Tibial nerve (tissue), 4 donors: ENCODE measurements around the gene TERT. TPM values are rescaled to one million over a fixed set of nuclear protein-coding genes. Genes with fewer than 3 reads are reported as not detected.
A peak's percentile ranks its signal among the peaks of the same experiment; 100 is the strongest.
"Not testable (repeated sequence)": the region's sequence is repeated elsewhere in the genome, so short reads cannot be mapped to it uniquely, and the experiment has no call there.

Experiments used
- DNase-seq, 2 donors: peaks; one replicate each; pipeline ENCODE4 v3.0.0-alpha.2; 2019; ENCODE audit warnings: low spot score in 2 of 2
- H3K27ac ChIP-seq, 4 donors: fragments of 200-600 bp; sonication (generic) in 3 of 4; one replicate each; pipeline ENCODE4 v1.5.1; 2017 to 2019; ENCODE audit warnings: mild to moderate bottlenecking in 1 of 4
- H3K27me3 ChIP-seq, 2 donors: fragments of 200-600 bp; sonication (generic) in 1 of 2; one replicate each; pipeline versions ENCODE4 v1.5.1 to v1.6.0; 2017 to 2019
- H3K36me3 ChIP-seq, 3 donors: fragments of 200-600 bp; sonication (generic); one replicate each; pipeline ENCODE4 v1.5.1; 2018 to 2019
- H3K4me1 ChIP-seq, 4 donors: fragments of 200-600 bp; sonication (generic) in 3 of 4; one replicate each; pipeline ENCODE4 v1.5.1; 2017 to 2019
- H3K4me3 ChIP-seq, 4 donors: fragments of 200-600 bp; sonication (generic) in 3 of 4; one replicate each; pipeline ENCODE4 v1.5.1; 2017 to 2019; ENCODE audit warnings: mild to moderate bottlenecking in 1 of 4, moderate library complexity in 1 of 4
- H3K9me3 ChIP-seq, 4 donors: fragments of 200-600 bp; sonication (generic) in 3 of 4; one replicate each; pipeline ENCODE4 v1.5.1; 2017 to 2019
- CTCF ChIP-seq, 5 experiments: fragments of 200-600 bp in 3 of 5; fragments of 450-650 bp in 2 of 5; sonication (generic) in 3 of 5; IDR thresholded peaks; one replicate each; pipeline ENCODE4 v1.5.1; 2016 to 2019; ENCODE audit warnings: antibody characterized with exemption in 5 of 5, mild to moderate bottlenecking in 3 of 5, moderate library complexity in 2 of 5
- EP300 ChIP-seq, 2 donors: sonication (generic); formaldehyde crosslinking; IDR thresholded peaks; one replicate each; pipeline ENCODE4 v1.6.1; 2017; ENCODE audit warnings: antibody characterized with exemption in 2 of 2, mild to moderate bottlenecking in 1 of 2
- POLR2A ChIP-seq, 2 donors: fragments of 450-650 bp; IDR thresholded peaks; one replicate each; pipeline ENCODE4 v1.6.1; 2017; ENCODE audit warnings: antibody characterized with exemption in 2 of 2, mild to moderate bottlenecking in 2 of 2, moderate library complexity in 2 of 2
- WGBS, 2 donors: methylation state at CpG; one replicate each; pipeline ENCODE4 v1.1.5; 2018; 5-methylcytosine and 5-hydroxymethylcytosine counted together
- total RNA-seq, 4 donors: library from RNA; depleted of rRNA; stranded (reverse); fragments of >200 nt; gene quantifications; one replicate each; pipeline ENCODE4 v1.1.0, GENCODE V29; 2016

TERT gene
- total RNA-seq, 4 donors from 2014 or later: not detected

GRCh38 chr5:1333986-1334385, 39.1 kb upstream of the TERT start:
- Histone ChIP-seq H3K9me3 (no peaks in the 10 kb centered on the region), H3K27ac (no peak overlapping the region), H3K4me3 (no peak overlapping the region), H3K36me3 (peaks cover 6 to 95% (median 30%) of the 10 kb centered on the region in 3 donors), H3K27me3 (no peaks in the 10 kb centered on the region), H3K4me1 (peaks cover 0 to 17% (median 0%) of the 10 kb centered on the region in 4 donors)
- WGBS, 2 donors: 93 to 96% methylated on average over 10 to 14 of the region's 14 CpGs
- no peak for DNase-seq
- no peak for TF ChIP-seq EP300 (IDR thresholded peaks at IDR 0.05)
- no peak for TF ChIP-seq POLR2A (IDR thresholded peaks at IDR 0.05)
- TF ChIP-seq CTCF (IDR thresholded peaks at IDR 0.05): no peak

- 85 to 86% methylated on average over 5 of the region's 5 CpGs for WGBS, 2 donors
- H3K36me3 ChIP-seq: peaks cover 2 to 93% (median 30%) of the 10 kb centered on the region in 3 donors
Measured at GRCh38 chr5:1333286-1333685, 38.4 kb upstream of the TERT start.

GRCh38 chr5:1332461-1333001, 37.7 kb upstream of the TERT start:
- no peak overlapping the region for H3K27ac ChIP-seq
- H3K36me3 ChIP-seq: peaks cover 0 to 86% (median 27%) of the 10 kb centered on the region in 3 donors
- H3K4me3 ChIP-seq: no peak overlapping the region
- TF ChIP-seq CTCF (IDR thresholded peaks at IDR 0.05) (no peak), POLR2A (IDR thresholded peaks at IDR 0.05) (no peak), EP300 (IDR thresholded peaks at IDR 0.05) (no peak)
- no peaks in the 10 kb centered on the region for H3K9me3 ChIP-seq
- peaks cover 0 to 22% (median 0%) of the 10 kb centered on the region in 4 donors for H3K4me1 ChIP-seq
- WGBS, 2 donors: 74 to 76% methylated on average over 11 of the region's 11 CpGs
- DNase-seq: no peak
- no peaks in the 10 kb centered on the region for H3K27me3 ChIP-seq

More at GRCh38 chr5:1333286-1333685, 38.4 kb upstream of the TERT start:
- not testable (repeated sequence) for H3K27ac ChIP-seq, H3K27me3 ChIP-seq, H3K4me3 ChIP-seq, H3K9me3 ChIP-seq, DNase-seq
- H3K4me1 ChIP-seq: peaks cover 0 to 22% (median 0%) of the 10 kb centered on the region in 4 donors

GRCh38 chr5:1331861-1332405, 37.1 kb upstream of the TERT start:
- peaks cover 0 to 81% (median 21%) of the 10 kb centered on the region in 3 donors for H3K36me3 ChIP-seq
- H3K9me3 ChIP-seq: no peaks in the 10 kb centered on the region
- peaks cover 0 to 22% (median 0%) of the 10 kb centered on the region in 4 donors for H3K4me1 ChIP-seq
- 87% methylated on average over 11 of the region's 11 CpGs for WGBS, 2 donors
- no peaks in the 10 kb centered on the region for H3K27me3 ChIP-seq
- no peak for DNase-seq
- H3K27ac ChIP-seq: no peak overlapping the region
- TF ChIP-seq CTCF (IDR thresholded peaks at IDR 0.05) (no peak), EP300 (IDR thresholded peaks at IDR 0.05) (no peak), POLR2A (IDR thresholded peaks at IDR 0.05) (no peak)
- no peak overlapping the region for H3K4me3 ChIP-seq

GRCh38 chr5:1330847-1331831, 36.3 kb upstream of the TERT start:
- no peak for DNase-seq
- Histone ChIP-seq H3K4me3 (no peak overlapping the region), H3K27me3 (no peaks in the 10 kb centered on the region), H3K4me1 (peaks cover 0 to 28% (median 0%) of the 10 kb centered on the region in 4 donors), H3K27ac (peak overlapping the region in 2 of 4 donors; percentile 44 to 77), H3K9me3 (no peaks in the 10 kb centered on the region), H3K36me3 (peaks cover 0 to 76% (median 17%) of the 10 kb centered on the region in 3 donors)
- TF ChIP-seq CTCF (IDR thresholded peaks at IDR 0.05): no peak
- 89 to 91% methylated on average over 26 to 33 of the region's 35 CpGs for WGBS, 2 donors
